Loucy (cell line): Measurements from ENCODE around the gene KCNH1.

Source experiments
- H2AFZ ChIP-seq: fragments of 200-600 bp; sonication (generic); 2 replicates; pipeline ENCODE4 v1.6.0; 2016; ENCODE audit warnings: antibody characterized with exemption, mild to moderate bottlenecking, low read length, moderate library complexity
- H3F3A ChIP-seq: fragments of 200-600 bp; 2 replicates; pipeline ENCODE4 v1.6.0; 2016; ENCODE audit warnings: antibody characterized with exemption, low read depth, mild to moderate bottlenecking
- H3K27me3 ChIP-seq: fragments of 200-600 bp; sonication (generic); 2 replicates; pipeline ENCODE4 v1.6.1; 2014; ENCODE audit warnings: low read length, mild to moderate bottlenecking; ENCODE audit not compliant: insufficient read depth, poor library complexity, severe bottlenecking
- H3K36me3 ChIP-seq: fragments of 200-600 bp; sonication (generic); 2 replicates; pipeline ENCODE4 v1.6.1; 2016; ENCODE audit warnings: low read length; ENCODE audit not compliant: insufficient read depth
- H3K4me1 ChIP-seq: fragments of 200-600 bp; sonication (generic); 2 replicates; pipeline ENCODE4 v1.5.1; 2014; ENCODE audit warnings: low read length, mild to moderate bottlenecking; ENCODE audit not compliant: insufficient read depth, poor library complexity, severe bottlenecking
- H3K4me2 ChIP-seq: fragments of 200-600 bp; sonication (generic); 2 replicates; pipeline ENCODE4 v1.6.0; 2014; ENCODE audit warnings: antibody characterized with exemption, low read length, low read depth, mild to moderate bottlenecking; ENCODE audit not compliant: poor library complexity, severe bottlenecking
- H3K4me3 ChIP-seq: fragments of 200-600 bp; sonication (generic); 2 replicates; pipeline ENCODE4 v1.5.1; 2014; ENCODE audit warnings: low read length, mild to moderate bottlenecking, mixed read lengths; ENCODE audit not compliant: poor library complexity, severe bottlenecking
- H3K79me2 ChIP-seq: fragments of 200-600 bp; sonication (generic); 2 replicates; pipeline ENCODE4 v1.6.1; 2014; ENCODE audit warnings: low read length; ENCODE audit not compliant: insufficient read depth
- H3K9ac ChIP-seq: fragments of 200-600 bp; sonication (generic); 2 replicates; pipeline ENCODE4 v1.6.0; 2014; ENCODE audit warnings: mild to moderate bottlenecking, low read depth, low read length, moderate library complexity; ENCODE audit not compliant: poor library complexity, severe bottlenecking
- H3K9me2 ChIP-seq: fragments of 200-600 bp; sonication (generic); replicated peaks from 2 replicates; pipeline ENCODE4 v1.6.1; 2016; ENCODE audit warnings: low read depth, low read length, mixed read lengths
- H3K9me3 ChIP-seq: fragments of 200-600 bp; sonication (generic); 2 replicates; pipeline ENCODE4 v1.6.1; 2014; ENCODE audit warnings: mild to moderate bottlenecking, antibody characterized with exemption, low read length, low read depth; ENCODE audit not compliant: insufficient read depth
- H4K20me1 ChIP-seq: fragments of 200-600 bp; sonication (generic); 2 replicates; pipeline ENCODE4 v1.6.0; 2014; ENCODE audit warnings: antibody characterized with exemption, low read length, mild to moderate bottlenecking; ENCODE audit not compliant: insufficient read depth, poor library complexity, severe bottlenecking
- EZH2phosphoT487 ChIP-seq: fragments of 200-600 bp; IDR thresholded peaks from 2 replicates; pipeline ENCODE4 v1.6.1; 2018; ENCODE audit warnings: antibody characterized with exemption, mild to moderate bottlenecking, moderate library complexity, borderline replicate concordance
- TF ChIP-seq, protein P1 (sequence below): fragments of 200-600 bp; sonication (generic); conservative IDR thresholded peaks from 2 replicates; pipeline ENCODE4 v1.5.1; 2014; ENCODE audit warnings: mild to moderate bottlenecking, antibody characterized with exemption, low read length

Gene KCNH1

DNA sequence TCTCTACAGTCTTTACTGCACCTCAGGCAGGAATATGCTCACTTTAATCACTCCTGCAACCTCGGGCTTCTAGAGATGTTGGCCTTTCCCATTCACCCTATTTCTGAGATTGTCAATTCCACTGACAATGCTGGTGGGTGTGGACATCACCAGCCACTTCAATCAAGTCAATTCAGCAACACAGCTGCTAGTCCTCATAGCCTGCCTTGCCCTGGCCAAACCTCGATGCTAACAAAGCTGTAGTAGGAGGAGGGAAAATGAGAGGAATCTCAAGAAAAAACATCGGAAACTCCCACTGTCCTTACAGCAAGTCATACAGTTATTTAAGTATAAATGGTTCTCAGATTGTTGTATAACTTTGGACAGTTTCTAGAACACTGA, 155.0 kb downstream of the KCNH1 start:
- no peaks in the 10 kb centered on the region for H3K27me3 ChIP-seq
- no peaks in the 10 kb centered on the region for H3K79me2 ChIP-seq
- no peak overlapping the region for H2AFZ ChIP-seq
- no peaks in the 10 kb centered on the region for H3K4me1 ChIP-seq
- H3K36me3 ChIP-seq: no peaks in the 10 kb centered on the region
- no peaks in the 10 kb centered on the region for H3K9me3 ChIP-seq
- no peaks in the 10 kb centered on the region for H4K20me1 ChIP-seq
- peaks cover under 1% of the 10 kb centered on the region; the same call in 1 of the 2 replicates for H3F3A ChIP-seq
- H3K4me2 ChIP-seq: no peak overlapping the region
- no peak for TF ChIP-seq EZH2phosphoT487
- TF ChIP-seq, protein P1, sequence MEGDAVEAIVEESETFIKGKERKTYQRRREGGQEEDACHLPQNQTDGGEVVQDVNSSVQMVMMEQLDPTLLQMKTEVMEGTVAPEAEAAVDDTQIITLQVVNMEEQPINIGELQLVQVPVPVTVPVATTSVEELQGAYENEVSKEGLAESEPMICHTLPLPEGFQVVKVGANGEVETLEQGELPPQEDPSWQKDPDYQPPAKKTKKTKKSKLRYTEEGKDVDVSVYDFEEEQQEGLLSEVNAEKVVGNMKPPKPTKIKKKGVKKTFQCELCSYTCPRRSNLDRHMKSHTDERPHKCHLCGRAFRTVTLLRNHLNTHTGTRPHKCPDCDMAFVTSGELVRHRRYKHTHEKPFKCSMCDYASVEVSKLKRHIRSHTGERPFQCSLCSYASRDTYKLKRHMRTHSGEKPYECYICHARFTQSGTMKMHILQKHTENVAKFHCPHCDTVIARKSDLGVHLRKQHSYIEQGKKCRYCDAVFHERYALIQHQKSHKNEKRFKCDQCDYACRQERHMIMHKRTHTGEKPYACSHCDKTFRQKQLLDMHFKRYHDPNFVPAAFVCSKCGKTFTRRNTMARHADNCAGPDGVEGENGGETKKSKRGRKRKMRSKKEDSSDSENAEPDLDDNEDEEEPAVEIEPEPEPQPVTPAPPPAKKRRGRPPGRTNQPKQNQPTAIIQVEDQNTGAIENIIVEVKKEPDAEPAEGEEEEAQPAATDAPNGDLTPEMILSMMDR: no peak
- H3K9ac ChIP-seq: no peak overlapping the region
- H3K9me2 ChIP-seq: no peaks in the 10 kb centered on the region
- no peak overlapping the region for H3K4me3 ChIP-seq

DNA sequence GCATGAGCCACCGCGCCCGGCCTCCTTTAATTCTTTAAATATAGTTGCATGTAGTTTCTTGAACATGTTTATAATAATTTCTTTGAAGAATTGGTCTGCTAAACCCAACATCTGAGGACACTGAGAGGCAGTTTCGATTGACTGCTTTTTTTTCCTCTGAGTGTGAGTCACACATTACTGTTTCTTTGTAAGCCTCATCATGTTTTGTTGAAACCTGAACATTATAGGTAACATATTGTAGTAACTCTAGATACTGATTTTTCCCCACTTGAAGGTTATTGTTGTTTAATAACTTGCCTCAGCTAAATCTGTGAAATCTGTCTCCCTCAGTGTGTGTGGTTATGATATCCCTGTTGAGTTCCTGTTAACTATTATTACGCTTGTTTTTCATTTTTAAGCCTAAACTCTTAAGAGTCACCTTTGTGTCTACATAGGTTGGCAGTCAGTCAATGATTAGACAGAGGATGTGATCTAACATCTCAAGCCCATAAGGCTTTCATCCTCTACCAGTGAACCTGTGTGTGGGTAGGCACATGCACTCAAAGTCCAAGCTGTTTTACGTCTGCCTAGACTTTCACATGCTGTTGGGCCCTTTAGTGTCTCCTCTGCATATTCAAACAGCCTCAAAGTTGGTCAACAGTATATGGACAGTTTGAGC, 155.5 kb downstream of the KCNH1 start:
- no peaks in the 10 kb centered on the region for H3K9me3 ChIP-seq
- no peaks in the 10 kb centered on the region for H3K27me3 ChIP-seq
- no peaks in the 10 kb centered on the region for H3K4me1 ChIP-seq
- no peaks in the 10 kb centered on the region for H3K79me2 ChIP-seq
- H2AFZ ChIP-seq: no peak overlapping the region
- no peaks in the 10 kb centered on the region for H4K20me1 ChIP-seq
- no peak overlapping the region for H3K9ac ChIP-seq
- H3K4me2 ChIP-seq: no peak overlapping the region
- H3K4me3 ChIP-seq: no peak overlapping the region
- no peak for TF ChIP-seq EZH2phosphoT487
- TF ChIP-seq, protein P1: no peak
- H3K9me2 ChIP-seq: no peaks in the 10 kb centered on the region
- H3K36me3 ChIP-seq: no peaks in the 10 kb centered on the region
- peaks cover 5% of the 10 kb centered on the region; the same call in 1 of the 2 replicates for H3F3A ChIP-seq

DNA sequence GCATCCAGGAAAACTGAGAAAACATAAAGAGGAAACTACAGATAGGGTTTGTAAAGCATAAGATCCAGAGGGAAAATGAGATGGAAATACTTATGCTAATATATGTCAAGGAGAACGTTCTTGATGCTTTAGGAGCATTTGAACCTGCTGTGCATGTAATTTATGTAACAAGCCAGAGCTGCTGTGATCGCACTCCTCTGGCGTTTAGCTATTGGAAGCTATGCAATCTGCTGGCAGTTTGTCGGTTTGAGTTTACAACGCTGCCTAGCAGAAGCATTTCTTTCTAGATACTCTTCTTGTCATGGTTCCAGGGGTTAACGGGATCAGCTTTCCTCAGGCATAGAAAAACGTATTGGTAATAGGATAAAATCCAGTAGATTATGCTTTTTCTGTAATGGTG, 182.7 kb downstream of the KCNH1 start:
- Histone ChIP-seq H3K4me1 (peaks cover 8% of the 10 kb centered on the region), H3K36me3 (no peaks in the 10 kb centered on the region), H3K9ac (no peak overlapping the region), H3K4me3 (no peak overlapping the region), H3K9me2 (no peaks in the 10 kb centered on the region), H3K4me2 (no peak overlapping the region), H3K27me3 (no peaks in the 10 kb centered on the region), H4K20me1 (no peaks in the 10 kb centered on the region), H2AFZ (no peak overlapping the region), H3K79me2 (no peaks in the 10 kb centered on the region), H3F3A (no peaks in the 10 kb centered on the region), H3K9me3 (no peaks in the 10 kb centered on the region)
- TF ChIP-seq, protein P1: no peak
